ENCODE data around the gene TJP1. TPM values are rescaled to one million over a fixed set of nuclear protein-coding genes. Genes with fewer than 3 reads are reported as not detected.
"Not testable (repeated sequence)": the region's sequence is repeated elsewhere in the genome, so short reads cannot be mapped to it uniquely, and the experiment has no call there.

The TJP1 gene
- total and polyA plus RNA-seq, 2 experiments from 2014 or later, result 39.2 to 51.2 TPM

GRCh38 chr15:29787767-29788166 lies 34.5 kb downstream of the TJP1 start:
- no peak overlapping the region for H3K9ac ChIP-seq
- no peaks in the 10 kb centered on the region; the same call in 1 of the 2 replicates for H4K20me1 ChIP-seq (ENCODE audit: insufficient read depth)
- TF ChIP-seq EZH2phosphoT487 (IDR thresholded peaks at IDR 0.05; ENCODE audit: insufficient read depth, low read depth) (no peak), EZH2 (IDR thresholded peaks at IDR 0.05; ENCODE audit: insufficient read depth, poor library complexity, severe bottlenecking) (no peak)
- no peak overlapping the region for H3K27ac ChIP-seq
- H3K36me3 ChIP-seq (ENCODE audit: low read depth), result no peaks in the 10 kb centered on the region; the same call in 1 of the 2 replicates
- H3K9me2 ChIP-seq (ENCODE audit: insufficient read depth), result no peaks in the 10 kb centered on the region
- no peak overlapping the region for H3K4me2 ChIP-seq (ENCODE audit: unreplicated experiment)
- peaks cover 22% of the 10 kb centered on the region for H3K4me1 ChIP-seq (ENCODE audit: insufficient read depth)
- no peak overlapping the region for H2AFZ ChIP-seq
- H3K9me3 ChIP-seq (ENCODE audit: low read depth), result no peaks in the 10 kb centered on the region
- peaks cover 10% of the 10 kb centered on the region; the same call in 1 of the 2 replicates for H3F3A ChIP-seq (ENCODE audit: insufficient read depth)
- H3K4me3 ChIP-seq, result no peak overlapping the region
- H3K27me3 ChIP-seq (replicated peaks; ENCODE audit: insufficient read depth), result no peaks in the 10 kb centered on the region
- no peak for DNase-seq
- H3K79me2 ChIP-seq (ENCODE audit: insufficient read depth), result peaks cover 100% of the 10 kb centered on the region
- in situ Hi-C loops (cut with MboI), result no loop called here

DNA sequence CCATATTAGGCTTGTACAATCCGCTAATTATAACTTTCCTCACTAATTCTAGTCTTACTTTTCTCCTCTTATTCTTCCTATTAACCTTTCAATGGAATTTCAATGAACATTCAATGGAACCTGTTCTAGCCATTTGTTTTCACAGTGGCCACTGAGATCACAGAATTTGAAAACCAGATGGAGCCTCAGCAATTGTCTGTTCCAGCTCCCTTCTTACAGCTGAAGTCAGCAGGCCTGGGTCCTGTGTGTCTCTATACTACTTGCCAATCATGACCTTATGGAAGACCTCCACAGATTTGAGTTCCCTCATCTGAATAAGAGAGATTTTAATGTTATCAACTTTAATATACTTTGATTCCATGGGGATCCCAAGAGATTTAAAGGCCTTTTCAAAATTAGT lies 36.6 kb downstream of the TJP1 start:
- TF ChIP-seq EZH2 (IDR thresholded peaks at IDR 0.05; ENCODE audit: insufficient read depth, poor library complexity, severe bottlenecking), result no peak
- no peak for TF ChIP-seq EZH2phosphoT487 (IDR thresholded peaks at IDR 0.05; ENCODE audit: insufficient read depth, low read depth)
- H3F3A ChIP-seq (ENCODE audit: insufficient read depth), result peaks cover 18% of the 10 kb centered on the region; the same call in 1 of the 2 replicates
- no peaks in the 10 kb centered on the region; the same call in 1 of the 2 replicates for H3K36me3 ChIP-seq (ENCODE audit: low read depth)
- H3K9ac ChIP-seq, result no peak overlapping the region
- in situ Hi-C loops (cut with MboI), result no loop called here
- no peak for DNase-seq
- no peak overlapping the region for H3K4me3 ChIP-seq
- 95 to 100% methylated on average over 1 of the region's 1 CpG for WGBS, 2 experiments (ENCODE audit: low coverage in 1 of 2, low lambda C conversion rate in 2 of 2, missing lambda C conversion rate in 2 of 2)
- no peak overlapping the region for H2AFZ ChIP-seq
- H3K9me3 ChIP-seq (ENCODE audit: low read depth), result no peaks in the 10 kb centered on the region
- no peak overlapping the region for H3K27ac ChIP-seq
- no peaks in the 10 kb centered on the region for H3K27me3 ChIP-seq (replicated peaks; ENCODE audit: insufficient read depth)
- no peak overlapping the region for H3K4me2 ChIP-seq (ENCODE audit: unreplicated experiment)
- H3K9me2 ChIP-seq (ENCODE audit: insufficient read depth), result no peaks in the 10 kb centered on the region
- peaks cover 100% of the 10 kb centered on the region for H3K79me2 ChIP-seq (ENCODE audit: insufficient read depth)
- H3K4me1 ChIP-seq (ENCODE audit: insufficient read depth), result peaks cover 17% of the 10 kb centered on the region
- peaks cover 10% of the 10 kb centered on the region; the same call in 1 of the 2 replicates for H4K20me1 ChIP-seq (ENCODE audit: insufficient read depth)

GRCh38 chr15:29785136-29785535 lies 37.1 kb downstream of the TJP1 start:
- no peaks in the 10 kb centered on the region for H3K27me3 ChIP-seq (replicated peaks; ENCODE audit: insufficient read depth)
- H2AFZ ChIP-seq, result no peak overlapping the region
- H3K79me2 ChIP-seq (ENCODE audit: insufficient read depth), result peaks cover 100% of the 10 kb centered on the region
- in situ Hi-C loops (cut with MboI), result no loop called here
- TF ChIP-seq EZH2phosphoT487 (IDR thresholded peaks at IDR 0.05; ENCODE audit: insufficient read depth, low read depth), result no peak
- TF ChIP-seq EZH2 (IDR thresholded peaks at IDR 0.05; ENCODE audit: insufficient read depth, poor library complexity, severe bottlenecking), result no peak
- WGBS, 2 experiments (ENCODE audit: low coverage in 1 of 2, low lambda C conversion rate in 2 of 2, missing lambda C conversion rate in 2 of 2), result 97 to 100% methylated on average over 2 of the region's 2 CpGs
- H3K27ac ChIP-seq, result no peak overlapping the region
- H3K4me1 ChIP-seq (ENCODE audit: insufficient read depth), result peaks cover 17% of the 10 kb centered on the region
- H4K20me1 ChIP-seq (ENCODE audit: insufficient read depth), result peaks cover 10% of the 10 kb centered on the region; the same call in 1 of the 2 replicates
- H3K9me2 ChIP-seq (ENCODE audit: insufficient read depth), result no peaks in the 10 kb centered on the region
- H3K36me3 ChIP-seq (ENCODE audit: low read depth), result no peaks in the 10 kb centered on the region; the same call in 1 of the 2 replicates
- no peak overlapping the region for H3K4me2 ChIP-seq (ENCODE audit: unreplicated experiment)
- no peak overlapping the region for H3K4me3 ChIP-seq
- no peaks in the 10 kb centered on the region for H3K9me3 ChIP-seq (ENCODE audit: low read depth)
- H3K9ac ChIP-seq, result no peak overlapping the region
- no peak for DNase-seq
- H3F3A ChIP-seq (ENCODE audit: insufficient read depth), result peaks cover 18% of the 10 kb centered on the region; the same call in 1 of the 2 replicates

DNA sequence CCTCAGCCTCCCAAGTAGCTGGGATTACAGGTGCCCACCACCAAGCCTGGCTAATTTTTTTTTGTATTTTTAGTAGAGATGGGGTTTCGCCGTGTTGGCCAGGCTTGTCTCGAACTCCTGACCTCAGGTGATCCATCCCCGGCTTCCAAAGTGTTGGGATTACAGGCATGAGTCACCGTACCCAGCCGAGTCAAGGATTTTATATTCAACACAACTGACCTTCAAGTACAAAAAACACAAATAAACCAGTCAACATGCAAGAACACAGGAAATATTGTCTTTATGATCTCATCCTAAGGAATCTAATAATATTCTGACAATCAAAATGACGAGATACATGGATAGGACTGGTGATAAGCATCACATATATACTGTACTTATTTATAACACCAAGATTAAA lies 37.9 kb downstream of the TJP1 start:
- Histone ChIP-seq H3K9me2 (ENCODE audit: insufficient read depth) (no peaks in the 10 kb centered on the region), H3K27ac (no peak overlapping the region), H3K36me3 (ENCODE audit: low read depth) (peaks cover 6% of the 10 kb centered on the region; the same call in 1 of the 2 replicates), H4K20me1 (ENCODE audit: insufficient read depth) (peaks cover 10% of the 10 kb centered on the region; the same call in 1 of the 2 replicates), H3K4me2 (ENCODE audit: unreplicated experiment) (no peak overlapping the region), H3K9me3 (ENCODE audit: low read depth) (no peaks in the 10 kb centered on the region), H2AFZ (no peak overlapping the region), H3K9ac (no peak overlapping the region), H3K4me1 (ENCODE audit: insufficient read depth) (peaks cover 17% of the 10 kb centered on the region), H3K4me3 (no peak overlapping the region), H3K27me3 (replicated peaks; ENCODE audit: insufficient read depth) (no peaks in the 10 kb centered on the region), H3K79me2 (ENCODE audit: insufficient read depth) (peaks cover 100% of the 10 kb centered on the region), H3F3A (ENCODE audit: insufficient read depth) (peaks cover 18% of the 10 kb centered on the region; the same call in 1 of the 2 replicates)
- 83 to 92% methylated on average over 7 of the region's 7 CpGs for WGBS, 2 experiments (ENCODE audit: low coverage in 1 of 2, low lambda C conversion rate in 2 of 2, missing lambda C conversion rate in 2 of 2)
- DNase-seq, result no peak
- TF ChIP-seq EZH2phosphoT487 (IDR thresholded peaks at IDR 0.05; ENCODE audit: insufficient read depth, low read depth) (no peak), EZH2 (IDR thresholded peaks at IDR 0.05; ENCODE audit: insufficient read depth, poor library complexity, severe bottlenecking) (no peak)
- in situ Hi-C loops (cut with MboI), result no loop called here

- WGBS, 2 experiments (ENCODE audit: low coverage in 1 of 2, low lambda C conversion rate in 2 of 2, missing lambda C conversion rate in 2 of 2), result 81 to 85% methylated on average over 8 of the region's 8 CpGs
- H3K9me2 ChIP-seq (ENCODE audit: insufficient read depth); H3K4me3 ChIP-seq; H3K27ac ChIP-seq; H3K9me3 ChIP-seq (ENCODE audit: low read depth); DNase-seq; in situ Hi-C loops (cut with MboI); H2AFZ ChIP-seq; H3K36me3 ChIP-seq (ENCODE audit: low read depth); H3K27me3 ChIP-seq (replicated peaks; ENCODE audit: insufficient read depth); H3K4me2 ChIP-seq (ENCODE audit: unreplicated experiment); H3K4me1 ChIP-seq (ENCODE audit: insufficient read depth); H3K9ac ChIP-seq: not testable (repeated sequence)
- Histone ChIP-seq H3K79me2 (ENCODE audit: insufficient read depth) (peaks cover 100% of the 10 kb centered on the region), H3F3A (ENCODE audit: insufficient read depth) (peaks cover 14% of the 10 kb centered on the region; the same call in 1 of the 2 replicates), H4K20me1 (ENCODE audit: insufficient read depth) (peaks cover 10% of the 10 kb centered on the region; the same call in 1 of the 2 replicates)
Observed at GRCh38 chr15:29782816-29783215, 39.5 kb downstream of the TJP1 start.

All from GM23248 (cell line).